Neural progenitor cell (in vitro differentiated cells): ENCODE measurements around the gene ID1. TPM values are rescaled to one million over a fixed set of nuclear protein-coding genes. Genes with fewer than 3 reads are reported as not detected.

Source experiments
- DNase-seq: peaks from one replicate; pipeline ENCODE4 v3.0.0-alpha.2; 2016; ENCODE audit warnings: low spot score
- H2AFZ ChIP-seq: fragments of 200-600 bp; sonication (generic); replicated peaks from 2 replicates; pipeline ENCODE4 v1.6.1; 2016; ENCODE audit warnings: antibody characterized with exemption
- H3F3A ChIP-seq: fragments of 200-600 bp; sonication (generic); 2 replicates; pipeline ENCODE4 v1.6.1; 2016; ENCODE audit warnings: antibody characterized with exemption, low read depth
- H3K27ac ChIP-seq: fragments of 200-600 bp; sonication (generic); 2 replicates; pipeline ENCODE4 v1.5.1; 2016; ENCODE audit warnings: mild to moderate bottlenecking
- H3K27me3 ChIP-seq: fragments of 200-600 bp; sonication (generic); 2 replicates; pipeline ENCODE4 v1.6.1; 2016; ENCODE audit warnings: mild to moderate bottlenecking, moderate library complexity
- H3K36me3 ChIP-seq: fragments of 200-600 bp; sonication (generic); 2 replicates; pipeline ENCODE4 v1.5.1; 2016
- H3K4me1 ChIP-seq: fragments of 200-600 bp; sonication (generic); 2 replicates; pipeline ENCODE4 v1.6.1; 2016; ENCODE audit warnings: mixed run types
- H3K4me2 ChIP-seq: fragments of 200-600 bp; sonication (generic); 2 replicates; pipeline ENCODE4 v1.6.1; 2016
- H3K4me3 ChIP-seq: fragments of 200-600 bp; sonication (generic); 2 replicates; pipeline ENCODE4 v1.5.1; 2016
- H3K79me2 ChIP-seq: fragments of 200-600 bp; sonication (generic); 2 replicates; pipeline ENCODE4 v1.6.1; 2016; ENCODE audit warnings: low read depth
- H3K9ac ChIP-seq: fragments of 200-600 bp; sonication (generic); 2 replicates; pipeline ENCODE4 v1.6.1; 2016
- H3K9me3 ChIP-seq: fragments of 200-600 bp; sonication (generic); 2 replicates; pipeline ENCODE4 v1.5.1; 2016; ENCODE audit warnings: low read depth
- H4K20me1 ChIP-seq: fragments of 200-600 bp; sonication (generic); 2 replicates; pipeline ENCODE4 v1.6.1; 2016; ENCODE audit warnings: low read depth
- H3K27ac Mint-ChIP-seq: 3 replicates; pipeline ENCODE4 v1.8.0; 2021; ENCODE audit warnings: mixed read lengths
- H3K27me3 Mint-ChIP-seq: 2 replicates; pipeline ENCODE4 v1.8.0; 2022; ENCODE audit warnings: low read depth, mild to moderate bottlenecking, inconsistent platforms, moderate library complexity, mixed read lengths; ENCODE audit not compliant: insufficient read depth
- H3K36me3 Mint-ChIP-seq: 3 replicates; pipeline ENCODE4 v1.8.0; 2021; ENCODE audit warnings: mixed read lengths
- H3K4me1 Mint-ChIP-seq: 3 replicates; pipeline ENCODE4 v1.8.0; 2021; ENCODE audit warnings: mixed read lengths
- H3K4me3 Mint-ChIP-seq: 3 replicates; pipeline ENCODE4 v1.8.0; 2021; ENCODE audit warnings: mild to moderate bottlenecking, moderate library complexity, mixed read lengths
- H3K9me3 Mint-ChIP-seq: 3 replicates; pipeline ENCODE4 v1.8.0; 2020; ENCODE audit warnings: mixed read lengths
- EZH2 ChIP-seq: fragments of 200-600 bp; sonication (generic); IDR thresholded peaks from 2 replicates; pipeline ENCODE4 v1.6.1; 2017; ENCODE audit warnings: antibody characterized with exemption, mild to moderate bottlenecking, moderate library complexity
- EZH2phosphoT487 ChIP-seq: fragments of 200-600 bp; sonication (generic); IDR thresholded peaks from 2 replicates; pipeline ENCODE4 v1.6.1; 2017; ENCODE audit warnings: antibody characterized with exemption
- total RNA-seq: library from RNA; depleted of rRNA; stranded (reverse); fragments of >200 nt; gene quantifications from 2 replicates; pipeline ENCODE4 v1.2.3, GENCODE V29; 2015; ENCODE audit warnings: low replicate concordance
- TF ChIP-seq, protein P1 (sequence below): fragments of 200-600 bp; sonication (generic); IDR thresholded peaks from 2 replicates; pipeline ENCODE4 v1.5.1; 2017; ENCODE audit warnings: antibody characterized with exemption, mild to moderate bottlenecking

Gene ID1
- total RNA-seq, 1 donor from 2014 or later, result 80.8 TPM

GRCh38 chr20:31637660-31638059 is 32.6 kb downstream of the ID1 start, which contains the start of gene COX4I2:
COX4I2 (plus strand) TSS chr20:31637912; CDS start chr20:31639018, 1,106 bp downstream.
- Histone ChIP-seq H3K27me3 (no peaks in the 10 kb centered on the region), H4K20me1 (no peaks in the 10 kb centered on the region), H3K4me3 (no peak within 1 kb of the TSS), H3K9ac (no peak within 1 kb of the TSS), H3K27ac (no peak within 1 kb of the TSS), H3K9me3 (no peaks in the 10 kb centered on the region), H3K4me2 (peak within 1 kb of the TSS; percentile 27), H3F3A (no peaks in the 10 kb centered on the region), H3K79me2 (no peaks in the 10 kb centered on the region), H3K4me1 (peaks cover 8% of the 10 kb centered on the region), H3K36me3 (no peaks in the 10 kb centered on the region), H2AFZ (peak within 1 kb of the TSS; percentile 45)
- DNase-seq, result no peak
- no peaks in the 10 kb centered on the region for H3K9me3 Mint-ChIP-seq
- peak within 1 kb of the TSS; percentile 82 for H3K27ac Mint-ChIP-seq
- TF ChIP-seq, protein P1, sequence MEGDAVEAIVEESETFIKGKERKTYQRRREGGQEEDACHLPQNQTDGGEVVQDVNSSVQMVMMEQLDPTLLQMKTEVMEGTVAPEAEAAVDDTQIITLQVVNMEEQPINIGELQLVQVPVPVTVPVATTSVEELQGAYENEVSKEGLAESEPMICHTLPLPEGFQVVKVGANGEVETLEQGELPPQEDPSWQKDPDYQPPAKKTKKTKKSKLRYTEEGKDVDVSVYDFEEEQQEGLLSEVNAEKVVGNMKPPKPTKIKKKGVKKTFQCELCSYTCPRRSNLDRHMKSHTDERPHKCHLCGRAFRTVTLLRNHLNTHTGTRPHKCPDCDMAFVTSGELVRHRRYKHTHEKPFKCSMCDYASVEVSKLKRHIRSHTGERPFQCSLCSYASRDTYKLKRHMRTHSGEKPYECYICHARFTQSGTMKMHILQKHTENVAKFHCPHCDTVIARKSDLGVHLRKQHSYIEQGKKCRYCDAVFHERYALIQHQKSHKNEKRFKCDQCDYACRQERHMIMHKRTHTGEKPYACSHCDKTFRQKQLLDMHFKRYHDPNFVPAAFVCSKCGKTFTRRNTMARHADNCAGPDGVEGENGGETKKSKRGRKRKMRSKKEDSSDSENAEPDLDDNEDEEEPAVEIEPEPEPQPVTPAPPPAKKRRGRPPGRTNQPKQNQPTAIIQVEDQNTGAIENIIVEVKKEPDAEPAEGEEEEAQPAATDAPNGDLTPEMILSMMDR, result no peak
- TF ChIP-seq EZH2 (no peak), EZH2phosphoT487 (no peak)
- peaks cover 6% of the 10 kb centered on the region for H3K4me1 Mint-ChIP-seq
- H3K27me3 Mint-ChIP-seq, result peaks cover 15% of the 10 kb centered on the region
- no peak within 1 kb of the TSS for H3K4me3 Mint-ChIP-seq
- H3K36me3 Mint-ChIP-seq, result no peaks in the 10 kb centered on the region

DNA sequence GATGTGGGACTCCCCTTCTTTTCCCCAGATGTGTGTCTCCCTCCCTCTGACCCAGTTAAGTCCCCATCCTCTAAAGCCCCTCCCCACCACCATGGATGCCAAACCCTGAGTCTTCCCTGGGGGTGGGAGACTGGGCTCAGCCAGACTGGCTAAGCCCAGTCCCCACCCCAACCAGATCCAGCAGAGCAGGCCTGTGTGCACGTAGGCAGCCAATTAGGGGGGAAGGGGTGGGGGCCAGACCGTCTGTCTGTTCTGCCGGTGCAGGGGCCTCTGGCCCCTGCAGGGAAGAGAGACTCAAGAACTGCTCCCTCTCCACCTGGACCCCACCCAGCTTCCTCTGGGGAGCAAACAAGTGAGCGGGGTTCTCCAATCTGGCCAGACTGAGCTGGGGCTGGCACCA is 33.2 kb downstream of the ID1 start:
- H3K27me3 Mint-ChIP-seq, result peaks cover 15% of the 10 kb centered on the region
- no peak for DNase-seq

GRCh38 chr20:31638816-31639215 is 33.7 kb downstream of the ID1 start:
- Mint-ChIP-seq H3K27me3 (peaks cover 15% of the 10 kb centered on the region), H3K36me3 (no peaks in the 10 kb centered on the region), H3K9me3 (no peaks in the 10 kb centered on the region), H3K4me1 (peaks cover 6% of the 10 kb centered on the region), H3K4me3 (no peak overlapping the region), H3K27ac (peak overlapping the region; percentile 29)
- no peaks in the 10 kb centered on the region for H3K27me3 ChIP-seq
- DNase-seq, result no peak
- H3K4me3 ChIP-seq, result no peak overlapping the region
- TF ChIP-seq, protein P1, result no peak
- no peak for TF ChIP-seq EZH2
- H3K9me3 ChIP-seq, result no peaks in the 10 kb centered on the region
- no peak overlapping the region for H2AFZ ChIP-seq
- H4K20me1 ChIP-seq, result no peaks in the 10 kb centered on the region
- H3K36me3 ChIP-seq, result no peaks in the 10 kb centered on the region
- H3K4me1 ChIP-seq, result peaks cover 8% of the 10 kb centered on the region
- H3K9ac ChIP-seq, result no peak overlapping the region
- no peaks in the 10 kb centered on the region for H3K79me2 ChIP-seq
- H3F3A ChIP-seq, result no peaks in the 10 kb centered on the region
- no peak overlapping the region for H3K27ac ChIP-seq
- H3K4me2 ChIP-seq, result no peak overlapping the region

More for the DNA sequence above, 33.2 kb downstream of the ID1 start:
- H3K27ac Mint-ChIP-seq, result peak overlapping the region; percentile 29
- TF ChIP-seq, protein P1, result no peak
- TF ChIP-seq EZH2, result no peak
- no peak for TF ChIP-seq EZH2phosphoT487
- no peaks in the 10 kb centered on the region for H3K79me2 ChIP-seq
- H3K4me2 ChIP-seq, result peak overlapping the region; percentile 27
- no peaks in the 10 kb centered on the region for H3K36me3 ChIP-seq
- no peak overlapping the region for H3K4me3 Mint-ChIP-seq
- H3K4me1 Mint-ChIP-seq, result peaks cover 6% of the 10 kb centered on the region
- no peak overlapping the region for H3K9ac ChIP-seq
- no peaks in the 10 kb centered on the region for H3K27me3 ChIP-seq
- no peaks in the 10 kb centered on the region for H3K36me3 Mint-ChIP-seq
- H3K4me3 ChIP-seq, result no peak overlapping the region
- H3K27ac ChIP-seq, result no peak overlapping the region
- H3K9me3 Mint-ChIP-seq, result no peaks in the 10 kb centered on the region
- no peaks in the 10 kb centered on the region for H4K20me1 ChIP-seq
- H3F3A ChIP-seq, result no peaks in the 10 kb centered on the region
- H3K9me3 ChIP-seq, result no peaks in the 10 kb centered on the region
- H3K4me1 ChIP-seq, result peaks cover 8% of the 10 kb centered on the region
- H2AFZ ChIP-seq, result peak overlapping the region; percentile 45
